Posterior cingulate gyrus (tissue), 11 donors: ENCODE measurements around the gene MMEL1.
A peak's percentile ranks its signal among the peaks of the same experiment; 100 is the strongest.
"Not testable (repeated sequence)": the region's sequence is repeated elsewhere in the genome, so short reads cannot be mapped to it uniquely, and the experiment has no call there.

Experiments used
- DNase-seq, 10 donors: peaks; one replicate each; pipeline versions ENCODE4 v3.0.0 to v3.0.0-alpha.2; 2020 to 2021; ENCODE audit warnings: mixed read lengths in 3 of 10
- intact Hi-C: fragments of 100-400 bp; cut with DNase I; formaldehyde crosslinking; loops from one replicate; pipeline ENCODE4 v1.15.1; 2023

The MMEL1 gene

GRCh38 chr1:2632561-2633361 is at the start of gene MMEL1:
Gene MMEL1, minus strand, starts transcription at chr1:2633016. Its CDS starts 3,532 bp downstream, at chr1:2629484.
- DNase-seq, result peak in 1 of 10 donors; percentile 65
- intact Hi-C loops, result no loop called here

- intact Hi-C loops, result not testable (repeated sequence)
- peak in 1 of 10 donors; percentile 64 for DNase-seq
Observed at GRCh38 chr1:2676726-2677125, 43.9 kb upstream of the MMEL1 start.

GRCh38 chr1:2671656-2672055 is 38.8 kb upstream of the MMEL1 start:
- DNase-seq, result peak in 4 of 10 donors; percentile 17 to 92 (median 76)
- intact Hi-C loops, result not testable (repeated sequence)

GRCh38 chr1:2659806-2660205 is 27.0 kb upstream of the MMEL1 start:
- intact Hi-C loops, result not testable (repeated sequence)
- peak in 2 of 10 donors; percentile 62 to 95 for DNase-seq

- intact Hi-C loops, result not testable (repeated sequence)
Observed at GRCh38 chr1:2657909-2658308, 25.1 kb upstream of the MMEL1 start.

GRCh38 chr1:2657124-2657523 is 24.3 kb upstream of the MMEL1 start:
- intact Hi-C loops, result not testable (repeated sequence)
- DNase-seq, result peak in 4 of 10 donors; percentile 6 to 95 (median 68)

More at GRCh38 chr1:2657909-2658308, 25.1 kb upstream of the MMEL1 start:
- DNase-seq, result peak in 1 of 10 donors; percentile 93

GRCh38 chr1:2655598-2656434 is 23.0 kb upstream of the MMEL1 start:
- peak in 7 of 10 donors; percentile 14 to 95 (median 63) for DNase-seq
- intact Hi-C loops, result not testable (repeated sequence)

- intact Hi-C loops, result not testable (repeated sequence)
- peak in 4 of 10 donors; percentile 42 to 94 (median 84) for DNase-seq
Observed at GRCh38 chr1:2654443-2654948, 21.7 kb upstream of the MMEL1 start.

- DNase-seq, result peak; percentile 22 to 97 (median 57)
Observed at GRCh38 chr1:2653741-2654442, 21.1 kb upstream of the MMEL1 start.

GRCh38 chr1:2652926-2653571 is 20.2 kb upstream of the MMEL1 start:
- intact Hi-C loops, result not testable (repeated sequence)
- peak in 5 of 10 donors; percentile 6 to 94 (median 84) for DNase-seq

More at GRCh38 chr1:2653741-2654442, 21.1 kb upstream of the MMEL1 start:
- intact Hi-C loops, result not testable (repeated sequence)

- DNase-seq, result peak in 3 of 10 donors; percentile 79 to 91 (median 86)
Observed at GRCh38 chr1:2652152-2652925, 19.5 kb upstream of the MMEL1 start.

GRCh38 chr1:2650967-2651645 is 18.3 kb upstream of the MMEL1 start:
- peak in 2 of 10 donors; percentile 46 to 53 for DNase-seq
- intact Hi-C loops, result no loop called here

More at GRCh38 chr1:2652152-2652925, 19.5 kb upstream of the MMEL1 start:
- intact Hi-C loops, result not testable (repeated sequence)

- DNase-seq, result no peak
- intact Hi-C loops, result loop anchor here (10.0 kb wide), 1 partner anchor 62 kb away; the partner anchor contains the start of gene PRXL2B
Observed at GRCh38 chr1:2646837-2647236, 14.0 kb upstream of the MMEL1 start.

- peak in 1 of 10 donors; percentile 46 for DNase-seq
- intact Hi-C loops, result loop anchor here (10.0 kb wide), 1 partner anchor 61 kb away; the partner anchor contains the start of gene PRXL2B
Observed at GRCh38 chr1:2645776-2646175, 13.0 kb upstream of the MMEL1 start.

- intact Hi-C loops, result loop anchor here (10.0 kb wide), 1 partner anchor 60 kb away; the partner anchor contains the start of gene PRXL2B
- DNase-seq, result peak in 1 of 10 donors; percentile 51
Observed at GRCh38 chr1:2645143-2645542, 12.3 kb upstream of the MMEL1 start.

- DNase-seq, result peak in 1 of 10 donors; percentile 64
- intact Hi-C loops, result loop anchor here (10.0 kb wide), 1 partner anchor 60 kb away; the partner anchor contains the start of gene PRXL2B
Observed at GRCh38 chr1:2644591-2645101, 11.8 kb upstream of the MMEL1 start.

GRCh38 chr1:2644171-2644570 is 11.4 kb upstream of the MMEL1 start:
- DNase-seq, result peak in 3 of 10 donors; percentile 14 to 80 (median 76)
- intact Hi-C loops, result loop anchor here (10.0 kb wide), 1 partner anchor 59 kb away; the partner anchor contains the start of gene PRXL2B
